ENCODE results near the gene GSC. TPM values are rescaled to one million over a fixed set of nuclear protein-coding genes. Genes with fewer than 3 reads are reported as not detected.

Gene GSC
- total and polyA plus RNA-seq, 2 experiments from 2014 or later = 0.27 to 0.97 TPM

GRCh38 chr14:94795372-94795771, 25.5 kb upstream of the GSC start:
- H3K79me2 ChIP-seq (replicated peaks; ENCODE audit: insufficient read depth) = no peaks in the 10 kb centered on the region
- no peaks in the 10 kb centered on the region for H3K9me2 ChIP-seq (ENCODE audit: insufficient read depth)
- Mint-ChIP-seq H3K27ac (no peak overlapping the region), H3K9me3 (no peaks in the 10 kb centered on the region), H3K36me3 (ENCODE audit: low read depth) (no peaks in the 10 kb centered on the region), H3K27me3 (ENCODE audit: insufficient read depth, low read depth, poor library complexity) (no peaks in the 10 kb centered on the region), H3K4me3 (no peak overlapping the region), H3K4me1 (no peaks in the 10 kb centered on the region)
- H3K36me3 ChIP-seq (ENCODE audit: insufficient read depth) = no peaks in the 10 kb centered on the region
- DNase-seq (ENCODE audit: low spot score) (no peak), ATAC-seq (no peak)
- H3K4me3 ChIP-seq = no peak overlapping the region
- H3K4me1 ChIP-seq (ENCODE audit: insufficient read depth) = no peaks in the 10 kb centered on the region
- H3K27ac ChIP-seq (ENCODE audit: low read depth) = no peak overlapping the region
- H3F3A ChIP-seq (replicated peaks; ENCODE audit: low read depth) = no peaks in the 10 kb centered on the region
- no peak overlapping the region for H2AFZ ChIP-seq
- TF ChIP-seq REST (IDR thresholded peaks at IDR 0.05; ENCODE audit: unreplicated experiment) = no peak
- no peak for TF ChIP-seq EZH2phosphoT487 (IDR thresholded peaks at IDR 0.05; ENCODE audit: unreplicated experiment)
- no peak for TF ChIP-seq ZNF114 (CRISPR knock-in tag; IDR thresholded peaks at IDR 0.05)
- TF ChIP-seq ETS1 (IDR thresholded peaks at IDR 0.05) = no peak
- no peak for TF ChIP-seq CTCF (conservative IDR thresholded peaks at IDR 0.05; ENCODE audit: low read depth in 2 of 2)
- TF ChIP-seq ZNF331 (CRISPR knock-in tag; IDR thresholded peaks at IDR 0.05; ENCODE audit: low read depth) = no peak
- TF ChIP-seq CREB1 (CRISPR knock-in tag; IDR thresholded peaks at IDR 0.05; ENCODE audit: low read depth) = no peak
- no peak for TF ChIP-seq ZNF462 (CRISPR knock-in tag; IDR thresholded peaks at IDR 0.05)
- TF ChIP-seq EZH2 (IDR thresholded peaks at IDR 0.05; ENCODE audit: low read depth, unreplicated experiment) = no peak
- no peak for TF ChIP-seq STAT1 (IDR thresholded peaks at IDR 0.05; ENCODE audit: unreplicated experiment)
- TF ChIP-seq POLR2AphosphoS5 (IDR thresholded peaks at IDR 0.05; ENCODE audit: low read depth) = no peak
- TF ChIP-seq NANOG (IDR thresholded peaks at IDR 0.05; ENCODE audit: borderline replicate concordance) = no peak
- no peak for TF ChIP-seq JUNB (IDR thresholded peaks at IDR 0.05; ENCODE audit: unreplicated experiment)
- no peaks in the 10 kb centered on the region for H3K27me3 ChIP-seq (ENCODE audit: insufficient read depth)
- no peaks in the 10 kb centered on the region for H4K20me1 ChIP-seq (replicated peaks; ENCODE audit: insufficient read depth)
- no peak overlapping the region for H3K4me2 ChIP-seq
